Activated T-cell treated with anti-CD3 and anti-CD28 coated beads for 1 hour (primary cell): Measurements from ENCODE around the gene CEMP1.
"Not testable (repeated sequence)": the region's sequence is repeated elsewhere in the genome, so short reads cannot be mapped to it uniquely, and the experiment has no call there.

Experiments
- DNase-seq: peaks from one replicate; pipeline ENCODE4 v3.0.0-alpha.2; 2020; ENCODE audit warnings: low read depth

CEMP1 gene

GRCh38 chr16:2535625-2536013 is 4.4 kb upstream of the CEMP1 start:
- no peak for DNase-seq

GRCh38 chr16:2534335-2534734 is 3.1 kb upstream of the CEMP1 start:
- DNase-seq = not testable (repeated sequence)

- no peak for DNase-seq
These were observed 2.7 kb upstream of the CEMP1 start for GRCh38 chr16:2533912-2534311.

GRCh38 chr16:2533142-2533755 is 2.0 kb upstream of the CEMP1 start:
- DNase-seq = not testable (repeated sequence)

- no peak for DNase-seq
These were observed 1.4 kb upstream of the CEMP1 start for GRCh38 chr16:2532494-2533141.

- peak; percentile 97 for DNase-seq
These were observed 687 bp upstream of the CEMP1 start for GRCh38 chr16:2531696-2532493.

GRCh38 chr16:2530629-2531318 is 434 bp downstream of the CEMP1 start:
- DNase-seq = no peak

- DNase-seq = no peak
These were observed 1.1 kb downstream of the CEMP1 start for GRCh38 chr16:2529961-2530628.

GRCh38 chr16:2529061-2529931 is 1.9 kb downstream of the CEMP1 start:
- no peak for DNase-seq

GRCh38 chr16:2528161-2529060 is 2.8 kb downstream of the CEMP1 start:
- no peak for DNase-seq

GRCh38 chr16:2527784-2528100 is 3.5 kb downstream of the CEMP1 start:
- no peak for DNase-seq

- no peak for DNase-seq
These were observed 4.0 kb downstream of the CEMP1 start for GRCh38 chr16:2527071-2527783.

- DNase-seq = no peak
These were observed 5.1 kb downstream of the CEMP1 start for GRCh38 chr16:2526135-2526534.

GRCh38 chr16:2524339-2524938 is 6.8 kb downstream of the CEMP1 start:
- DNase-seq = no peak

- DNase-seq = no peak
These were observed 7.4 kb downstream of the CEMP1 start for GRCh38 chr16:2523801-2524231.

- no peak for DNase-seq
These were observed 10.2 kb downstream of the CEMP1 start for GRCh38 chr16:2520784-2521531.

- peak; percentile 86 for DNase-seq
These were observed 11.0 kb downstream of the CEMP1 start, which contains the start of gene AMDHD2 for GRCh38 chr16:2520097-2520783. TSS of gene AMDHD2 (plus strand) at chr16:2520371. CDS start at chr16:2520459, 88 bp downstream.

- no peak for DNase-seq
These were observed 11.5 kb downstream of the CEMP1 start for GRCh38 chr16:2519711-2520080.
